Right hindlimb (tissue), 1 donor: ENCODE data around the gene MOAP1.
"Not testable (repeated sequence)": the region's sequence is repeated elsewhere in the genome, so short reads cannot be mapped to it uniquely, and the experiment has no call there.

ENCODE experiments used
- DNase-seq: peaks from one replicate; pipeline ENCODE4 v3.0.0-alpha.2; 2018

MOAP1 gene

DNA sequence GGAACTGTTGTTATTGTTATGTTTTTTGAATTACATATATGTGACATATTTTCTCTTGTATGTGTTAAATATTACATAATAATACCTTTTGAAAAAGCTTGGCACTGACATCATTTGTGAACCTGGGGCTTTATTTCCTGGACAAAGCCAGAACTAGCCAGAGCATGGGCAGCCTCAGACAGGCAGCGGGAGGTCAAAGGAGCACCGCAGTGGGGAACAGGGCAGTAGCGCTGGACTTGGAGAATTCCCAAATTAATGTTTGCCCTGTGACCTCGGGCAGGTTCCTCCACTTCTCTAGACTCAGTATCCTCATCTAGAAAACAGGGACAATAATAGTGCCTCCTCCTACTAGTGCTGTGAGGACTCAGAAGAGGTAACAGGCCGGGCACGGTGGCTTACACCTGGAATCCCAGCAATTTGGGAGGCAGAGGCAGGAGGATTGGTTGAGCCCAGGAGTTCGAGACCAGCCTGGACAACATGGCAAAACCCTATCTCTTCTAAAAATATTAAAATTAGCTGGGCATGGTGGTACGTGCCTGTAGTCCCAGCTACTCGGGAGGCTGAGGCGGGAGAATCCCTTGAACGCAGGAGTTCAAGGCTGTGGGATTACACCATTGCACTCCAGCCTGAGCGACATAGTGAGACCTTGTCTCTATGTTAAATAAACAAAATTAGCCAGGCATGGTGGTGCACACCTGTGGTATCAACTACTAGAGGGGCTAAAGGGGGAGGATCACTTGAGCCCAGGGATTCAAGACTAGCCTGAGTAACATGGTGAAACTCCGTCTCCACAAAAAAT, 41.6 kb downstream of the MOAP1 start:
- no peak for DNase-seq

DNA sequence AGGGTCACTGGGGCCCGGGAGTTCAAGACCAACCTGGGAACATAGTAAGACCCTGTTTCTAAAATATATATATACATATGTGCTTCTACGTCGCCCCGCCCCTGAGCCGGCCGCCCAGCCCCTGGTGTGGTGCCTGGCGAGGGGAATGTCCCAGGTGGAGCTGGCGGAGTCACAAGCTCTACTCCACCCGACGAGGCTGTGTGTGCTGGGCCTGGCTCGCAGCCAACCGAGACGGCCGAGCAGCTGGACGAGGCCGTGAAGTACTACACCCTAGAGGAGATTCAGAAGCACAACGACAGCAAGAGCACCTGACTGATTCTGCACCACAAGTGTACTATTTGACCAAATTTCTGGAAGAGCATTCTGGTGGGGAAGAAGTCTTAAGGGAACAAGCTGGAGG, 46.8 kb downstream of the MOAP1 start:
- peak; percentile 43 for DNase-seq

DNA sequence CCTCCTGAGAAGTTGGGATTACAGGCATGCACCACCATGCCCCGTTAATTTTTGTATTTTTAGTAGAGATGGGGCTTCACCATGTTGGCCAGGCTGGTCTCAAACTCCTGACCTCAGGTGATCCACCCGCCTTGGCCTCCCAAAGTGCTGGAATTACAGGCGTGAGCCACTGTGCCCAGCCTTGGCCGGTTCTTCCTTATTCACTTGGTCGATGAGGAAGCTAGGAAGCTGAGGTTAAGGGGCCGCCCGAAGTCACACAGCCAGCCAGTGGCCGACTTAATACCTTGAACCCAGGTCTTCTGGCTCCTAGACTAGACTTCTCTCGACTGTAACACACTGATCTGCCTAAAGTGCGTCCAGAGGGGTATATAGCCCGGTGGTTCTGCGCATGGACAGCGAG, 48.2 kb downstream of the MOAP1 start:
- not testable (repeated sequence) for DNase-seq

DNA sequence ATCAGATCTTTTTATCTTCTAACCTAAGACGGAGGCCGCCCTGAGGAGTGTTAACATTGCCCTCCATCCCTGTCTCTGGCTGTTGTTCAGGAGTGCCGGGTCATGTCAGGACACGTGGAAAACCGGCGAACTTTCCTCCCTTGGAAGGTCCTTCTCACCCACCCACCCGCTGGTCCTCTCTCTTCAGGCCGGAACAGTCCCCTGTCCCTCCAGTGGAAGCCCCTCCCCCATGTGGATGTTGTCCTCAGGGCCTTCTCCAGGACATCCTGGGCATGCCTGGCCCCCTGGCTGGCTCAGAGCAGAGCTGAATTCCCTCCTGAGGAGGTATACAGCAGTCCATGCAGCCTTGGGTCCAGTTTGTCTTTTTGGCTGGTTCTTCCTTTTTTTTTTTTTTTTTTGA, 48.7 kb downstream of the MOAP1 start:
- no peak for DNase-seq

DNA sequence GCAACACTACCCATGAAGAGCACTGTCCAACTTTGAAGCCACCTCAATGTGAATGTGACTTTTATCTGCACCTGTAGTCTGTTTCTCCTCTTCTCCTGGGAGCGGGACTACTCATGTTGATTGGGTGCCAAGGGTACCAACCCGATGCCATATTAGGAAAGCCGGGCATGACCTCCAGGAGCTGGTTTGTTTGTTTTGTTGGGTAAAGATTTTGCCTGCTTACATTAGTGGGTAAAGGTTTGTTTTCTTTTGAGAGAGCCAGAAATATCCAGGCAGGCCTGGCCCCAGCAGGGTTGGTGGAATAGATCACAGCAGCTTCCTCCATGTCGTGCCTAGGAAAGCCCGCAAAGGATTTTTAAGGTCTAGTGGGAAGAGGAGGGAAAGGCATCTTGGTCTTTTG, 49.3 kb downstream of the MOAP1 start:
- no peak for DNase-seq

DNA sequence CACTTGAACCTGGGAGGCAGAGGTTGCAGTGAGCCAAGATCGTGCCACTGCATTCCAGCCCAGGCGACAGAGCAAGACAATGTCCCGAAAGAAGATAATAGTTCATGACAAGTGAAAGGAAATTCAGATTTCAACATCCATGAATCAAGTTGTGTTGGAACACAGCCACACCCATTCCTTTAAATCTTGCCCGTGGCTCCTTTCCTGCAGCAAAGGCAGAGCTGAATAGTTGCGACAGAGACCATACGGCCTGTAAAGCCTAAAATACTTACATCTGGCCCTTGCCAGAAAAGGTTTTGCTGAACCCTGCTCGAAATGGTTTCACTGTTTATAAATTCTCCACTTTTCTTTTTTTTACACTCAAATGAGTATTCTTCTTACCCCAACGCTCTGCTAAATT, 51.2 kb downstream of the MOAP1 start:
- no peak for DNase-seq

DNA sequence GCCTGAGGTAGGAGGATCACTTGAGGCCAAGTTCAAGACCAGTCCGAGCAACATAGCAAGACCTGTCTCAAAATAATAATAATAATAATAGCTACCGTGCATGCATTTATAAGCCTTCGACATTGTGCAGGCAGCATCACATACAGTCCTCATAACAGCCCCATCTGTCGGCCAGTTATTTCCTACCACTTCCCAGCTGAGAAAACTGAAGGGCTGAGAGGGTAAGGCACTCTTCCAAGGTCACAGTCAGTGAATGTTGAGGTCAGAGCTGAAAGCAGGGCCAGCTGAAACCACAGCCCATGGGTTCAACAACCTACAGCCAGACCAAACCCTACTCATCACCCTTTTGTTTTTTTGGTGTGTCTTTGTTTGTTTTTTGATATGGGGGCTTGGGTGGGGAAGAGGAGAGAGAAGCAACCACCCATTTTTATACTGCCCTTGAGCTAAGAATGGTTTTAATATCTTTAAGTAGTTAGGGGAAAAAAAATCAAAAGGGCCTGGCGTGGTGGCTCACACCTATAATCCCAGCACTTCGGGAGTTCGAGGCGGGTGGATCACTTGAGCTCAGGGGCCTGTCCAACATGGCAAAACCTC, 52.1 kb downstream of the MOAP1 start:
- peak; percentile 30 for DNase-seq
